Hepatocyte (in vitro differentiated cells): ENCODE data around the gene CHST1. TPM values are rescaled to one million over a fixed set of nuclear protein-coding genes. Genes with fewer than 3 reads are reported as not detected.

Source experiments
- DNase-seq: peaks from one replicate; pipeline ENCODE4 v3.0.0-alpha.2; 2016; ENCODE audit warnings: low spot score
- H2AFZ ChIP-seq: fragments of 200-600 bp; sonication (generic); 2 replicates; pipeline ENCODE4 v1.6.0; 2016; ENCODE audit warnings: antibody characterized with exemption, mild to moderate bottlenecking
- H3K27ac ChIP-seq: fragments of 200-600 bp; sonication (generic); 2 replicates; pipeline ENCODE4 v1.5.1; 2016; ENCODE audit warnings: mild to moderate bottlenecking
- H3K27me3 ChIP-seq: fragments of 200-600 bp; sonication (generic); 2 replicates; pipeline ENCODE4 v1.6.1; 2016
- H3K36me3 ChIP-seq: fragments of 200-600 bp; sonication (generic); replicated peaks from 2 replicates; pipeline ENCODE4 v1.5.1; 2016; ENCODE audit warnings: low read depth; ENCODE audit not compliant: insufficient read depth
- H3K4me1 ChIP-seq: fragments of 200-600 bp; sonication (generic); 2 replicates; pipeline ENCODE4 v1.5.1; 2016; ENCODE audit warnings: mild to moderate bottlenecking, moderate library complexity; ENCODE audit not compliant: insufficient read depth
- H3K4me2 ChIP-seq: fragments of 200-600 bp; sonication (generic); 2 replicates; pipeline ENCODE4 v1.6.0; 2016
- H3K4me3 ChIP-seq: fragments of 200-600 bp; sonication (generic); 2 replicates; pipeline ENCODE4 v1.5.1; 2016; ENCODE audit warnings: mild to moderate bottlenecking
- H3K79me2 ChIP-seq: fragments of 200-600 bp; sonication (generic); 2 replicates; pipeline ENCODE4 v1.6.0; 2017; ENCODE audit warnings: mild to moderate bottlenecking
- H3K9me2 ChIP-seq: fragments of 200-600 bp; sonication (generic); replicated peaks from 2 replicates; pipeline ENCODE4 v1.6.0; 2017; ENCODE audit warnings: mild to moderate bottlenecking; ENCODE audit not compliant: insufficient read depth
- H3K9me3 ChIP-seq: fragments of 200-600 bp; sonication (generic); 2 replicates; pipeline ENCODE4 v1.5.1; 2016; ENCODE audit warnings: low read depth, mild to moderate bottlenecking
- H4K20me1 ChIP-seq: fragments of 200-600 bp; sonication (generic); 2 replicates; pipeline ENCODE4 v1.6.0; 2016; ENCODE audit warnings: mild to moderate bottlenecking; ENCODE audit not compliant: insufficient read depth, poor library complexity, severe bottlenecking
- CTCF ChIP-seq: fragments of 200-600 bp; sonication (generic); IDR thresholded peaks from 2 replicates; pipeline ENCODE4 v1.5.1; 2016; ENCODE audit warnings: antibody characterized with exemption, mild to moderate bottlenecking; ENCODE audit not compliant: poor library complexity
- EZH2 ChIP-seq: fragments of 200-600 bp; sonication (generic); IDR thresholded peaks from 2 replicates; pipeline ENCODE4 v1.6.1; 2016; ENCODE audit warnings: antibody characterized with exemption, mild to moderate bottlenecking, borderline replicate concordance
- EZH2phosphoT487 ChIP-seq: fragments of 200-600 bp; sonication (generic); IDR thresholded peaks from one replicate; pipeline ENCODE4 v1.6.1; 2018; ENCODE audit warnings: antibody characterized with exemption, mild to moderate bottlenecking, low read depth, moderate library complexity; ENCODE audit not compliant: unreplicated experiment, severe bottlenecking
- WGBS: methylation state at CpG from one replicate; pipeline ENCODE4 v1.1.6; 2016; ENCODE audit warnings: low lambda C conversion rate; ENCODE audit errors: missing lambda C conversion rate; 5-methylcytosine and 5-hydroxymethylcytosine counted together
- polyA plus RNA-seq: library from polyadenylated mRNA; unstranded; fragments of >200 nt; fragmentation: Nextera tagmentation; extraction: Ambion mirVana; gene quantifications from 2 replicates; pipeline ENCODE4 v1.2.1, GENCODE V29; 2016
- total RNA-seq: library from RNA; depleted of rRNA; stranded (reverse); fragments of >200 nt; gene quantifications from 2 replicates; pipeline ENCODE4 v1.2.3, GENCODE V29; 2014

CHST1 gene
- total and polyA plus RNA-seq, 2 experiments from 2014 or later: 1.3 to 1.9 TPM

GRCh38 chr11:45617871-45618601 lies 47.4 kb downstream of the CHST1 start:
- H3K4me1 ChIP-seq: no peaks in the 10 kb centered on the region
- no peaks in the 10 kb centered on the region for H3K9me3 ChIP-seq
- 44% methylated on average over 9 of the region's 9 CpGs for WGBS
- H3K4me3 ChIP-seq: no peak overlapping the region
- peaks cover under 1% of the 10 kb centered on the region for H3K27me3 ChIP-seq
- no peak for DNase-seq
- H2AFZ ChIP-seq: no peak overlapping the region
- H3K4me2 ChIP-seq: no peak overlapping the region
- H3K27ac ChIP-seq: no peak overlapping the region
- no peaks in the 10 kb centered on the region for H3K9me2 ChIP-seq
- H3K79me2 ChIP-seq: no peaks in the 10 kb centered on the region
- H3K36me3 ChIP-seq: no peaks in the 10 kb centered on the region
- no peaks in the 10 kb centered on the region for H4K20me1 ChIP-seq
- no peak for TF ChIP-seq EZH2phosphoT487
- no peak for TF ChIP-seq EZH2
- no peak for TF ChIP-seq CTCF

- Histone ChIP-seq H3K4me3 (no peak overlapping the region), H3K27ac (no peak overlapping the region), H4K20me1 (no peaks in the 10 kb centered on the region), H3K9me3 (no peaks in the 10 kb centered on the region), H2AFZ (no peak overlapping the region), H3K36me3 (no peaks in the 10 kb centered on the region), H3K9me2 (no peaks in the 10 kb centered on the region), H3K27me3 (peaks cover 6% of the 10 kb centered on the region), H3K4me1 (no peaks in the 10 kb centered on the region), H3K4me2 (no peak overlapping the region), H3K79me2 (no peaks in the 10 kb centered on the region)
- TF ChIP-seq CTCF: no peak
- no peak for TF ChIP-seq EZH2
- TF ChIP-seq EZH2phosphoT487: no peak
- WGBS: 92% methylated on average over 8 of the region's 8 CpGs
- DNase-seq: no peak
Observed at GRCh38 chr11:45616802-45617549, 48.4 kb downstream of the CHST1 start.

DNA sequence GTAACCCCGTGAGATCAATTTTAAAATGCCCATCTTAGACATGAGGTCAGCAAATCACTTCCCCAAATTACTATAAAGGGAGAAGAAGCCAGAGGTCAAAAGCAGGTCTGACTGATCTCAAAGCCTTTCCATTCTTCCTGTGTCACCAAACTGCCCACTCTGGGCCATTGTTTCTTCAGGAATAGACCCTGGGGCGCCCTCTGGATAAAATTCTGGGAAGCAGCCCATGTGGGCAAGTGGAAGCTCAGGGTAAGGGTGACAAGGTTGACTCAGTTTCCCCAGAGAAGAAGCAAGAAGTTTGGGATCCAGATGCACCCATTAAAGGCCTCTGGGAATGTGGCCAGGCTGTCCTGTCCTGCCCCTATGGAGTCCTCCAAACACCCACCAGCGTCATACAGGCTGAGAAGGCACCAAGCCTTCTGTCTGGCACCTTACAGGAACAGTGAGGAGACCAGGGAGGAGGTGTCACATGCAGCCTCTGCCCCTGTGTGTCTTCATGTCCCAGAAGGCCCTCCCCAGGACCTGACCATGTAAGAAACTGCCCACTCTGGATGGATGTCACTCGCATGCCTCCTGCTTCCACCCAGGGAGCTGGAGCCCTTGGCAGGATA lies 50.1 kb downstream of the CHST1 start:
- Histone ChIP-seq H3K4me2 (no peak overlapping the region), H3K27me3 (peaks cover 6% of the 10 kb centered on the region), H2AFZ (no peak overlapping the region), H3K79me2 (no peaks in the 10 kb centered on the region), H3K4me1 (no peaks in the 10 kb centered on the region), H3K36me3 (no peaks in the 10 kb centered on the region), H3K9me3 (no peaks in the 10 kb centered on the region), H4K20me1 (no peaks in the 10 kb centered on the region), H3K4me3 (no peak overlapping the region), H3K9me2 (no peaks in the 10 kb centered on the region), H3K27ac (no peak overlapping the region)
- no peak for TF ChIP-seq CTCF
- no peak for TF ChIP-seq EZH2
- TF ChIP-seq EZH2phosphoT487: no peak
- DNase-seq: no peak
- 80% methylated on average over 4 of the region's 4 CpGs for WGBS
